Endothelial cell of umbilical vein (primary cell): ENCODE results near the gene CA5A. TPM values are rescaled to one million over a fixed set of nuclear protein-coding genes. Genes with fewer than 3 reads are reported as not detected.
"Not testable (repeated sequence)": the region's sequence is repeated elsewhere in the genome, so short reads cannot be mapped to it uniquely, and the experiment has no call there.

Experiments
- BruUV-seq: library from RNA; stranded (reverse); fragments of 400-500 nt; replicated peaks from 2 replicates; lab custom pipeline; 2021; lab: Mats Ljungman, UMichigan
- CTCF ChIA-PET: fragments of 300-600, 350-600 bp; sonication (Branson Sonifier 250); formaldehyde crosslinking; loops from one replicate; lab custom pipeline; 2021; ENCODE audit warnings: antibody characterized with exemption, inconsistent platforms; lab: Charles Lee
- POLR2A ChIA-PET: fragments of 300-600, 350-600 bp; sonication (Branson Sonifier 250); formaldehyde crosslinking; loops from one replicate; lab custom pipeline; 2021; ENCODE audit warnings: antibody characterized with exemption, inconsistent platforms; lab: Charles Lee
- DNase-seq: peaks from one replicate; pipeline ENCODE4 v3.0.0-alpha.2; 2011; ENCODE audit warnings: low read depth, low spot score
- FAIRE-seq: peaks from 2 replicates; lab custom pipeline; 2011; peaks lifted over from hg19 to GRCh38; lab: Jason Lieb, UNC
- H2AFZ ChIP-seq: 2 replicates; pipeline ENCODE4 v1.6.0; 2012; ENCODE audit warnings: low read depth, low read length, control low read depth, inconsistent platforms
- H3K27ac ChIP-seq: 2 replicates; pipeline ENCODE4 v1.5.1; 2011; ENCODE audit warnings: low read depth, mild to moderate bottlenecking, control low read depth, low read length, moderate library complexity; ENCODE audit not compliant: insufficient read depth
- H3K27me3 ChIP-seq, 2 experiments: 2 replicates each; pipeline versions ENCODE4 v1.6.0 to v1.6.1; 2011; ENCODE audit warnings: low read length in 2 of 2, mixed read lengths in 1 of 2; ENCODE audit not compliant: control insufficient read depth in 2 of 2, insufficient read depth in 2 of 2
- H3K36me3 ChIP-seq, 2 experiments: 2 replicates in 1 of 2; 3 replicates in 1 of 2; pipeline ENCODE4 v1.5.1; 2011; ENCODE audit warnings: low read length in 2 of 2, mild to moderate bottlenecking in 1 of 2, moderate library complexity in 1 of 2; ENCODE audit not compliant: control insufficient read depth in 2 of 2, insufficient read depth in 2 of 2; ENCODE audit errors: extremely low read depth in 1 of 2
- H3K4me1 ChIP-seq: 3 replicates; pipeline ENCODE4 v1.5.1; 2011; ENCODE audit warnings: mild to moderate bottlenecking, low read length; ENCODE audit not compliant: control insufficient read depth, insufficient read depth; ENCODE audit errors: extremely low read depth
- H3K4me2 ChIP-seq: 2 replicates; pipeline ENCODE4 v1.6.1; 2011; ENCODE audit warnings: low read length, control low read depth, mixed read lengths; ENCODE audit not compliant: insufficient read depth
- H3K4me3 ChIP-seq, 3 experiments: fragments of 200-600 bp in 1 of 3; sonication (generic), shearing (Covaris generic) in 1 of 3; replicated peaks in 1 of 3; 2 replicates each; pipeline ENCODE4 v1.5.1; 2011 to 2016; ENCODE audit warnings: control low read depth in 3 of 3, low read length in 3 of 3, mild to moderate bottlenecking in 2 of 3, inconsistent platforms in 1 of 3, low read depth in 1 of 3, moderate library complexity in 1 of 3; ENCODE audit not compliant: insufficient read depth in 1 of 3
- H3K79me2 ChIP-seq: 2 replicates; pipeline ENCODE4 v1.6.0; 2012; ENCODE audit warnings: low read length, inconsistent platforms; ENCODE audit not compliant: control insufficient read depth, insufficient read depth
- H3K9ac ChIP-seq: replicated peaks from 2 replicates; pipeline ENCODE3; 2011; ENCODE audit warnings: low read length, control low read depth; ENCODE audit not compliant: insufficient read depth; ENCODE audit errors: extremely low read depth
- H3K9me1 ChIP-seq: replicated peaks from 3 replicates; pipeline ENCODE4 v1.6.0; 2011; ENCODE audit warnings: mild to moderate bottlenecking, low read length; ENCODE audit not compliant: control insufficient read depth, insufficient read depth; ENCODE audit errors: extremely low read depth
- H3K9me3 ChIP-seq: replicated peaks from 2 replicates; pipeline ENCODE4 v1.5.1; 2012; ENCODE audit warnings: low read length, inconsistent platforms; ENCODE audit not compliant: control insufficient read depth, insufficient read depth
- H4K20me1 ChIP-seq: replicated peaks from 2 replicates; pipeline ENCODE3; 2011; ENCODE audit warnings: mild to moderate bottlenecking, low read length; ENCODE audit not compliant: control insufficient read depth, insufficient read depth; ENCODE audit errors: extremely low read depth
- MAX ChIP-seq: IDR thresholded peaks from 2 replicates; pipeline ENCODE4 v1.6.1; 2011; ENCODE audit not compliant: insufficient read depth, insufficient read length
- POLR2A ChIP-seq: IDR thresholded peaks from 2 replicates; pipeline ENCODE4 v1.6.1; 2012; ENCODE audit warnings: low read depth, mild to moderate bottlenecking, control low read depth, low read length
- dilution Hi-C: fragments of 300-500 bp; cut with MboI; formaldehyde crosslinking; loops from one replicate; pipeline ENCODE4 v1.15.0; 2019; ENCODE audit warnings: low sequenced_read_pairs; ENCODE audit not compliant: extremely low pct_ligation_motif_present
- intact Hi-C: fragments of 100-400 bp; cut with micrococcal nuclease; formaldehyde crosslinking; loops from one replicate; pipeline ENCODE4 v1.10.0; 2022
- polyA plus RNA-seq, 4 experiments: library from polyadenylated mRNA; depleted of rRNA in 3 of 4; stranded (reverse) in 3 of 4; unstranded in 1 of 4; fragments of >200 nt; gene quantifications; 2 replicates each; pipeline versions ENCODE4 v1.2.1 to v1.2.3, GENCODE V29; 2011 to 2012; ENCODE audit warnings: missing spikeins in 1 of 4
- total RNA-seq: library from RNA; stranded (reverse); gene quantifications from 2 replicates; pipeline ENCODE4 v1.2.3, GENCODE V29; 2021

Gene CA5A
- total and polyA plus RNA-seq, 2 donors (not counting 3 experiments of a cell fraction or from before 2014, with no cell fraction given) = not detected

- H3K4me1 ChIP-seq, DNase-seq, H3K27ac ChIP-seq, H3K4me3 ChIP-seq, dilution Hi-C loops, H3K79me2 ChIP-seq, H4K20me1 ChIP-seq, H3K36me3 ChIP-seq, BruUV-seq, FAIRE-seq, H3K9me3 ChIP-seq, H3K9ac ChIP-seq, POLR2A ChIA-PET, H3K9me1 ChIP-seq, H2AFZ ChIP-seq, H3K27me3 ChIP-seq, intact Hi-C loops, H3K4me2 ChIP-seq: not testable (repeated sequence)
- CTCF ChIA-PET = interaction anchor here (1.0 to 1.2 kb wide), 2 partner anchors 12 to 118 kb away, joined by 3 to 4 read pairs; no protein-coding TSS in a partner anchor
These were observed 40.0 kb downstream of the CA5A start for GRCh38 chr16:87896176-87896890.

GRCh38 chr16:87895641-87896141 lies 40.6 kb downstream of the CA5A start:
- no peaks in the 10 kb centered on the region for H4K20me1 ChIP-seq
- dilution Hi-C loops (no loop called here), intact Hi-C loops (no loop called here)
- no peaks in the 10 kb centered on the region for H3K9me3 ChIP-seq
- ChIA-PET POLR2A (no interaction called here), CTCF (interaction anchor here (1.2 kb wide), 1 partner anchor 117 kb away, joined by 4 read pairs; no protein-coding TSS in a partner anchor)
- no peaks in the 10 kb centered on the region for H3K79me2 ChIP-seq
- BruUV-seq = no TSS peak
- no peak overlapping the region for H2AFZ ChIP-seq
- H3K4me1 ChIP-seq = no peaks in the 10 kb centered on the region
- no peak overlapping the region for H3K9ac ChIP-seq
- no peaks in the 10 kb centered on the region for H3K9me1 ChIP-seq
- FAIRE-seq (no peak), DNase-seq (no peak)
- H3K4me3 ChIP-seq = no peak overlapping the region
- H3K27ac ChIP-seq = no peak overlapping the region
- H3K36me3 ChIP-seq = no peaks in the 10 kb centered on the region
- no peaks in the 10 kb centered on the region for H3K27me3 ChIP-seq
- TF ChIP-seq POLR2A (no peak), MAX (no peak)
- no peak overlapping the region for H3K4me2 ChIP-seq

GRCh38 chr16:87894005-87894404 lies 42.3 kb downstream of the CA5A start:
- H3K4me1 ChIP-seq, BruUV-seq, H3K4me2 ChIP-seq, intact Hi-C loops, H3K79me2 ChIP-seq, H3K9me3 ChIP-seq, H3K9me1 ChIP-seq, DNase-seq, H4K20me1 ChIP-seq, H2AFZ ChIP-seq, H3K9ac ChIP-seq, dilution Hi-C loops, H3K27me3 ChIP-seq, H3K36me3 ChIP-seq, H3K4me3 ChIP-seq, H3K27ac ChIP-seq, FAIRE-seq, POLR2A ChIA-PET: not testable (repeated sequence)
- CTCF ChIA-PET = interaction anchor here (0.8 to 1.2 kb wide), 2 partner anchors 22 to 125 kb away, joined by 3 read pairs; no protein-coding TSS in a partner anchor
